Activated CD4-positive, alpha-beta T cell treated with anti-CD3 and anti-CD28 coated beads, Interleukin-2, amount 10 ng/mL, durations not matched to agents 24 days and 14 days (primary cell): ENCODE data around the gene HDAC9. TPM values are rescaled to one million over a fixed set of nuclear protein-coding genes. Genes with fewer than 3 reads are reported as not detected.

Experiments
- DNase-seq: peaks from one replicate; pipeline ENCODE4 v3.0.0; 2022
- H3K27ac Mint-ChIP-seq: one replicate; pipeline ENCODE4 v1.8.0; 2022; ENCODE audit warnings: mild to moderate bottlenecking, mixed read lengths
- H3K27me3 Mint-ChIP-seq: one replicate; pipeline ENCODE4 v1.8.0; 2022; ENCODE audit warnings: mixed read lengths
- H3K36me3 Mint-ChIP-seq: one replicate; pipeline ENCODE4 v1.8.0; 2022; ENCODE audit warnings: low read depth, mild to moderate bottlenecking, mixed read lengths
- H3K4me1 Mint-ChIP-seq: one replicate; pipeline ENCODE4 v1.8.0; 2021; ENCODE audit warnings: mixed read lengths
- H3K4me3 Mint-ChIP-seq: one replicate; pipeline ENCODE4 v1.8.0; 2022; ENCODE audit warnings: mild to moderate bottlenecking, moderate library complexity, mixed read lengths
- H3K9me3 Mint-ChIP-seq: one replicate; pipeline ENCODE4 v1.8.0; 2021; ENCODE audit warnings: mixed read lengths
- intact Hi-C: fragments of 100-400 bp; cut with micrococcal nuclease; formaldehyde crosslinking; loops from one replicate; pipeline ENCODE4 v1.15.1; 2023
- total RNA-seq: library from RNA; stranded (reverse); gene quantifications from 2 replicates; pipeline ENCODE4 v1.2.3, GENCODE V29; 2022

The HDAC9 gene
- total RNA-seq, 1 donor from 2014 or later: 3.0 TPM

DNA sequence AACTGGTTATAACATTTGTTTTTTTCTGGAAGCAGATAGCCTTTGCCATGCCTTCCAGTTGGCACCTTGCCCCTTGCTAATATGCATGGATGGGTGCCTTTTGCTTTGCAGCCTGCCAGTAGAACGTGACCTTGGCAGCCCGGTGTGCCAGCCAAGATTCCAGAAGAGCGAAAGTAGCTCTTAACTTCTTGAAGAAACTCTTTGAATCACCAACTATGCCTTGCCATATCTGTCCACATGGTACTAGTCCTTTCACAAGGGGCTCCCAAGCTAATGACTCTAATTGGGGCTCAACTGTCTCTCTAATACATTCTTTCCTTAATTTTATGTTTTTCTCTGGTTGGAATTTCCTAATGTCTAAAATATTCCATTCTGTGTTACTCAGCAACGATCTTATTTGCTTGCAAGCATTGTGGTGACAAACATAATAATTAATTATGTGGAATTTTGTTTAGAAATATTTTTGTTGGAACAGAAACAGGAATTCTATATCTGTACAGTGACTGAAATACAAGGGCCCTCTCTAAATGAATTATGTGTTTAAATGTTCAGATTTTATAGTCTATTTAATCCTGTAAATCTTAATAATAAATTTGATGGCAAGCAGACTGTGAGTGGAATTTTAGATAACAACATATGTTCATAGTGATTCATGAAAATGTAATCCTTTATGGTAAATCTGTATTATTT is 45.8 kb downstream of the HDAC9 start:
- Mint-ChIP-seq H3K4me3 (no peak overlapping the region), H3K36me3 (no peaks in the 10 kb centered on the region), H3K4me1 (peaks cover 4% of the 10 kb centered on the region), H3K9me3 (peaks cover 8% of the 10 kb centered on the region), H3K27ac (no peak overlapping the region), H3K27me3 (no peaks in the 10 kb centered on the region)
- no peak for DNase-seq
- intact Hi-C loops: no loop called here

DNA sequence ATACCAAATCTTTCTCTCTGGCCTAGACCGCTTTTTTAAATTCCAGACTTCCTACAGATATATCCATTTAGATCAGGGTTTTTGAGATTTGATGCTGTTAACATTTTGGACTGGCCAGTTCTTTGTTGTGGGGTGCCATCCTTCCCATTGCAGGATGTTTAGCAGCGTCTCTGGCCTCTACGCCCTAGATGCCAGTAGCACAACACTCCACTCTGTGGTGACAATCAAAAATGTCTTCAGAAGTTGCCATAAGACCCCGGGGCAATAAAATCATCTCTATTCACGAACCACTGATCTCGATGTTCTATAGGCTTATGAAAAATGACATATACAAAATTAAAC is 46.3 kb downstream of the HDAC9 start:
- Mint-ChIP-seq H3K9me3 (peaks cover 7% of the 10 kb centered on the region), H3K27ac (no peak overlapping the region), H3K4me3 (no peak overlapping the region), H3K27me3 (no peaks in the 10 kb centered on the region), H3K36me3 (no peaks in the 10 kb centered on the region), H3K4me1 (peaks cover 4% of the 10 kb centered on the region)
- intact Hi-C loops: no loop called here
- DNase-seq: no peak

DNA sequence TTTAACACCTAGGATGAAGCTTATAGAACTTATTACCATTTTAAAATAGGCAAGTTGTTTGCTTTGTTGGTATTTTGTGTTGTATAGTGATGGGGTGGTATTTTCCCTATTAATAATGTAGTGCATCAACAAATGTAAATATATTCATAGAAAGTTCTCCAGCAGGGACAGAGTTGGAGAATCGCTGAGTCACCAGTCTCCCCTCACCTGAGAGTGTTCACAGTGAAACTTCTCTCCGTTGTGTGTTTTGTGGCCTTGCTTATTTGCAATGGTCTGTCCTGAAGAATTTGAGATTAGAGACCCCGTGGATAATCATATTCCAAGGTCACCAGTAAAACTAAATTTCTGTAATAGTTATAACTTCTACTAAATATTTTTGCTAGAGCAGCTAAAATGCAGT is 51.0 kb downstream of the HDAC9 start:
- intact Hi-C loops: no loop called here
- DNase-seq: no peak
- Mint-ChIP-seq H3K36me3 (no peaks in the 10 kb centered on the region), H3K27me3 (no peaks in the 10 kb centered on the region), H3K27ac (no peak overlapping the region), H3K4me1 (no peaks in the 10 kb centered on the region), H3K4me3 (no peak overlapping the region), H3K9me3 (no peaks in the 10 kb centered on the region)

DNA sequence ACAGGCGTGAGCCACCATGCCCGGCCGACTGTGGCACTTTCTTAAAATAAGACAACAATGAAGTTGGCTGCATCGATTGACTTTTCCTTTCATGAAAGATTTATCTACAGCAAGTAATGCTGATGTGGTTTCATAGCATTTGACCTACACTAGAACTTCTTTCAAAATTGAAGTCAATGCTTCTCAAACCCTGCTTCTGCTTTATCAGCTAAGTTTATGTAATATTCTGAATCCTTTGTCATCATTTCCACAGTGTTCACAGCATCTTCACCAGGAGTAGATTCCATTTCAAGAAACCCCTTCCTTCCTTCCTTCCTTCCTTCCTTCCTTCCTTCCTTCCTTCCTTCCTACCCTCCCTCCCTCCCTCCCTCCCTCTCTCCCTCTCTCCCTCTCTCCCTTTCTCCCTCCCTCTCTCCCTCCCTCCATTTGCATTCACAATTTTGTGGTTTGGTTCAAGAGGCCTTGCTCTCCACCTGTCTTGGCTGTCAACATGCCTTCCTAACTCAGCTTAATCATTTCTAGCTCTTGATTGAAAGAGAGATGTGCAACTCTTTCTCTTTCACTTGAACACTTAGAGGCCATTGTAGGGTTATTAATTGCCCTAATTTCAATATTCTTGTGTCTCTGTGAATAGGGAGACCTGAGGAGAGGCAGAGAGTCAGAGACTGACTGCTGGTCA is 52.1 kb downstream of the HDAC9 start:
- H3K4me3 Mint-ChIP-seq: no peak overlapping the region
- H3K36me3 Mint-ChIP-seq: no peaks in the 10 kb centered on the region

DNA sequence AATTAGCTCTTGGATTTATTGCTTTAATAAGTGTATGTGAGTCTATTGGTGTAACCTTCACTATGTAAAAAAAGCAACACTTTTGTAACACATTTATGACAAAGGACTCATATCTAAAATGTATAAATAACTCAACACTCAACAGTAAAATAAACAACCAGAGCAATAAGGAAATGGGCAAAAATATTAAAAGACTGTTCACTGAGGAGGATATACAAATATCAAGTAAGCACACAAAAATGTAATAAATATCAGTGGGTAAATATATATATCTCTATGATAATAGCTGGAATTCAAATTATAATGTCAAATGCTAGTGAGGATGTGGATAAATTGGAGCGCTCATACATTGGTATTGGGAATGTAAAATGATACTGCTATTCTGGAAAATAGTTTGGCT is 53.0 kb downstream of the HDAC9 start:
- H3K9me3 Mint-ChIP-seq: no peaks in the 10 kb centered on the region
- no peak overlapping the region for H3K27ac Mint-ChIP-seq
- no peak for DNase-seq
- H3K4me1 Mint-ChIP-seq: no peaks in the 10 kb centered on the region
- no peak overlapping the region for H3K4me3 Mint-ChIP-seq
- intact Hi-C loops: no loop called here
- no peaks in the 10 kb centered on the region for H3K36me3 Mint-ChIP-seq
- no peaks in the 10 kb centered on the region for H3K27me3 Mint-ChIP-seq

More for the DNA sequence above, 52.1 kb downstream of the HDAC9 start:
- H3K4me1 Mint-ChIP-seq: no peaks in the 10 kb centered on the region
- no peak for DNase-seq
- no peaks in the 10 kb centered on the region for H3K9me3 Mint-ChIP-seq
- H3K27ac Mint-ChIP-seq: no peak overlapping the region
- intact Hi-C loops: no loop called here
- H3K27me3 Mint-ChIP-seq: no peaks in the 10 kb centered on the region

DNA sequence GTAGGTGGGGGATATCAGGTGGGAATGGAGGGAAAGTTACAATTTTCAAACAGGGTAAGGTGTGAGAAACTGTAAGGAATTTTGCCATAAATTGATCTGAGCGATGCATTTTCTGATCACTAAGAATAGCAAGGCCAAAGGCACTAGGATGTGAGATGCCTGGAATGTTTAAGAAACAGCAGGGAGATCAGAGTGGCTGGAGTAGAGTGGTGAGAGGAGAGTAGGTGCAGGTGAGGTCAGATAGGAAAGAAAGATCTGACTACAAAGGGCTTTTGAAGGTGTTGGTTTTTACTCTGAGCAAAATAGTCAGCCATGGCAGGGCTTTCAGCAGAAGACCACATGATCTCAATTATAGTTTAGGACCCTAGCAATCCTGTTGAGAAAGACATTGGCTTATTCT is 55.0 kb downstream of the HDAC9 start:
- intact Hi-C loops: no loop called here
- Mint-ChIP-seq H3K27ac (no peak overlapping the region), H3K36me3 (no peaks in the 10 kb centered on the region), H3K27me3 (no peaks in the 10 kb centered on the region), H3K9me3 (no peaks in the 10 kb centered on the region), H3K4me1 (no peaks in the 10 kb centered on the region), H3K4me3 (no peak overlapping the region)
- no peak for DNase-seq

DNA sequence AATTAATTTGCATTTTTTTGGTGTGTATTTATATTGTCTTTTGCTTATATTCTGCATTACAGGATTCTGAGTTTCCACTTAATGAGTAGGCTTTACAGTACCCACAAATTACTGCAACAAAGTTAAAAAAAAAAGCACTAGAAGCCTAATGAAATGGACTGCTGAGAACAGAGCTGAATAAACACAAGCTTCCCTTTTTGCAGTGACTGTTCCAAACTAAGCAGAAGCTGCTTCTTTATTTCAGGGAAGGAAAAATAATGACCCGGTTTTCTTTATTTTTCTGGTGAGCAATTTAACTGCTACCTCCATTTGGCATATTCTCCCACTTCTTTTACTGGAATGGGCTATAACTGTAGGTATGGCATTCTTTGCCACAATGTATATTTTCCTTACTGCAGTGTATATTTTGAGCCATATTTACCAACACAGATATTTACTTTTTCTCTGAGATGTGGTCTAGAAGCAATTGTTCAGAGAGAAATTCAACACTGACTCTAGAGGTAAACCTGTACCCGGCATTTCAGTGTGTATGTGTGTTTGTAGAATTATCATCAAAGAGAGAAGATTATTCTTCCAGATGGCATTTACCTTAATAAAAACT is 56.9 kb downstream of the HDAC9 start:
- Mint-ChIP-seq H3K27me3 (no peaks in the 10 kb centered on the region), H3K9me3 (no peaks in the 10 kb centered on the region), H3K36me3 (no peaks in the 10 kb centered on the region), H3K4me1 (no peaks in the 10 kb centered on the region), H3K27ac (no peak overlapping the region), H3K4me3 (no peak overlapping the region)
- no peak for DNase-seq
- intact Hi-C loops: no loop called here

DNA sequence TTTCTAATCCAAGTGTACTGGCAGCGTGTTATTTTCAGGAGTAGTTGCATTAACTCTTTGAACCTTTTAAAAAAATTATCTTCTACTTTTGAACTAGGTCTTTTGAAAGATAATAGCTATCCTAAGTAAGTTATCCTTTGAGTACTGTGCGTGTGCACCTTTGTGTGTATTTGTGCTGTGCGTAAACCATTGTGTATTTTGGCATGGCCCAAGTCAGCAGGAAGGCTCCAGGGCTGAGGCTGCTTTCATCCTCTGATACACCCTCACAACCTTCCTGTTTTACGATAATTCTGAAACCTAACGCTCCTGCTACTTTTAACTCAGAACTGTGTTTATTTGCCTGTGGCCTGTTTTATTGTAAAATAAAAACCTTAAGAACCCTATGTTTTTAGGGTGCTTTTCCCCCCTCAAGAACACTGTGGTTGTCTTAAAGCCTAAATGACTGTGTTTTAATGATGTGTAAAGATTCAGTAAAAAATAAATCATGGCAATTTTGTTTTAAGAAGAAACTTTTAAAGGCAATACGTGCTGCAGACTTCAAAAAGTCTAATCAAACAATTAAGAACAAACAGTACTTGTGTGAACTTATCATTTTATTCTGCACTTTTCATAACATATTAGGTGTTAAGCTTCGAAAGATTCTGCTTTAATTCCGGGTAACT is 57.5 kb downstream of the HDAC9 start:
- Mint-ChIP-seq H3K9me3 (no peaks in the 10 kb centered on the region), H3K27me3 (no peaks in the 10 kb centered on the region), H3K36me3 (no peaks in the 10 kb centered on the region), H3K27ac (no peak overlapping the region), H3K4me3 (no peak overlapping the region), H3K4me1 (no peaks in the 10 kb centered on the region)
- DNase-seq: no peak
- intact Hi-C loops: no loop called here

DNA sequence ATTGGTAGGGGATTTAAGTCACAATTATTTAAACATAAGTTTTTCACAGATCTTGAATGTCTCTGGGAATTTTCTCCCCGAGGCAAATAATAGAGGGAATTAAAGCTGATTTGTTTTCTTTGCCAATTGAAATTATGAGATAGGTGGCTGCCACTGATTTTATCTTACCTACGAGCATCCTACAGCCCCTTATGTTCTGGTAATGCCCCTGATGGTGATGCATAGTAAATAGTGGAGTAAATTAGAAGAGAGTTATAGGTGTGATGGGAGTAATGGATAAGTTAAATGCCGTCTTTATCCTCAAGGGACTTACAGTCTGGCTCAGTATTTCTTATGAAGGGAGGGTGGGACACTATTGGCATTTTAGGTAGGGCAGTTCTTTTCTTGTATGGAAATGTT is 58.1 kb downstream of the HDAC9 start:
- Mint-ChIP-seq H3K27me3 (no peaks in the 10 kb centered on the region), H3K9me3 (no peaks in the 10 kb centered on the region), H3K36me3 (no peaks in the 10 kb centered on the region), H3K27ac (no peak overlapping the region), H3K4me1 (no peaks in the 10 kb centered on the region), H3K4me3 (no peak overlapping the region)
- DNase-seq: no peak
- intact Hi-C loops: no loop called here

DNA sequence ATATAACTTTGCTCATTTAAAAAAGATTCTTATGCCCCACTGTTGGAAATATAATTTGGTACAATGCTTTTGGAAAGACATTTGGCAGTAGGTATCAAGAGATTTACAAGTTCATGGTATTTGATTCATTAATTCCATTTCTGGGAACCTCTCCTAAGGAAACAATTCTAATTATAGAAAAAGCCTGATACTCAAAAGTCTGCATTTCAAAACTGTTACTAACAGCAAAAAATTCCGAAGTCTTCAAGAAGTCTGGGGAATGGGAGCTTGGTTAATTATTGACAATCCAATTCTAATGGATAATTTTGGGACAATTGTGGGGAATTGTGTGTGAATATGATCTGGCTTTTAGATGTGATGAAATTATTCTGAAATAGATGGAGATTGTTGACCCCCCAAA is 59.6 kb downstream of the HDAC9 start:
- H3K9me3 Mint-ChIP-seq: no peaks in the 10 kb centered on the region
- H3K36me3 Mint-ChIP-seq: no peaks in the 10 kb centered on the region
- DNase-seq: no peak
- H3K4me1 Mint-ChIP-seq: no peaks in the 10 kb centered on the region
- no peaks in the 10 kb centered on the region for H3K27me3 Mint-ChIP-seq
- no peak overlapping the region for H3K4me3 Mint-ChIP-seq
- intact Hi-C loops: no loop called here
- no peak overlapping the region for H3K27ac Mint-ChIP-seq

DNA sequence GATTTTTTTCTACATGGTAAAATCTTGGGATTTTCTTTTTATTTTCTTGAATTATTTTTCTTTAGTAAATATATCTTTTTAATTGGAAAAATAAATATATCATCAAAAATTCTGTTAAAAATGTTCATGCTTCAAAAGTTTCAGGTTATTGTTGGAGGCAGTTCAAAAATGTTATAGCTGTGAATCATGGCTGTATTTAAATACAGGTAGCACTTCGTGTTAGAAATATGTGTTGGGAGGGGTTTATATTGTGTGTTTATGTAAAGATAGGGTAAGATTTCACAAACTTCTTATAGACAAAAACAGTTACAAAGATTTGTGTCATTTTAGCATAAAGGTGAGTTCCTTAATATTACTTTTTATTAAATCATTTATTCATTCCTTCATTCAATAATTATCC is 60.4 kb downstream of the HDAC9 start:
- H3K4me1 Mint-ChIP-seq: no peaks in the 10 kb centered on the region
- H3K27me3 Mint-ChIP-seq: no peaks in the 10 kb centered on the region
- H3K4me3 Mint-ChIP-seq: no peak overlapping the region
- H3K27ac Mint-ChIP-seq: no peak overlapping the region
- no peaks in the 10 kb centered on the region for H3K36me3 Mint-ChIP-seq
- intact Hi-C loops: no loop called here
- no peaks in the 10 kb centered on the region for H3K9me3 Mint-ChIP-seq
- no peak for DNase-seq

DNA sequence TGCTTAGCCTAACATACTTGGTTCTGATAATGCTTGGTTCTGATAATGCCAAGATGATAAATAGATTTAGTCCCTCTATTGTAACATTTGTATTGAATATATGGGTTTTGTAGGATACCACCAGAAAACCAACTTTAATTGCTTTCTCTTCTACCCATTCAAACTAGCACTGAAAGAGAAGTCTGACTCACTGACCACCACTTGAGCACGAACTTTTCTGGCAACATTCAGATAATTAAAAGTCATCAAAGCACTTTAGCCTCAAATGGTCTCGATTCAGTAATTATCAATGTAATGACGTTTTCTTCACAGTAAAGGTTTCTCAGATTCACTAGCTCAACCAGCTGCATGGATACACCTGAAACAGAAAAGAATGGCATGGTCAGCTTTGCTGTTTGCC is 63.0 kb downstream of the HDAC9 start:
- Mint-ChIP-seq H3K4me1 (no peaks in the 10 kb centered on the region), H3K4me3 (no peak overlapping the region), H3K36me3 (no peaks in the 10 kb centered on the region), H3K27ac (no peak overlapping the region), H3K27me3 (no peaks in the 10 kb centered on the region), H3K9me3 (no peaks in the 10 kb centered on the region)
- DNase-seq: no peak
- intact Hi-C loops: no loop called here

DNA sequence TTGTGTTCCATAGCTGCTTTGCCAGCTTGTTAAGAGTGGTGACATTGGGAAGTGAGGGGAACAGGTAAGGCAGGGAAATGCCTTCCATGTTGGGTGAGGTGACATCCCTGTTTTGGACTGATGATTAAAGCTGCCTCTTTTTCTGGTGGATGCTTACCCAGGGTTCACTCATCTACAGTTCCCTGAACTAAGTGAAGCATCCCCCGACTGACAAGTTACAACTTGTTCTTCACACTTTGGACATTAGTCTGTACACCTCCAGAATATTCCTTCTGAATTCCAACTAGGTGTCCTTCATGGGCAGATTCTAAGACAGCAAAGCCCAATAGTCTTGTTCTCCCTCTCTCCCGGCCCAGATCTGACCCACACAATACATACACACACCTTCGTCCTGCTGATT is 63.4 kb downstream of the HDAC9 start:
- Mint-ChIP-seq H3K27ac (no peak overlapping the region), H3K27me3 (no peaks in the 10 kb centered on the region), H3K4me3 (no peak overlapping the region), H3K4me1 (no peaks in the 10 kb centered on the region), H3K9me3 (no peaks in the 10 kb centered on the region), H3K36me3 (no peaks in the 10 kb centered on the region)
- no peak for DNase-seq
- intact Hi-C loops: no loop called here

DNA sequence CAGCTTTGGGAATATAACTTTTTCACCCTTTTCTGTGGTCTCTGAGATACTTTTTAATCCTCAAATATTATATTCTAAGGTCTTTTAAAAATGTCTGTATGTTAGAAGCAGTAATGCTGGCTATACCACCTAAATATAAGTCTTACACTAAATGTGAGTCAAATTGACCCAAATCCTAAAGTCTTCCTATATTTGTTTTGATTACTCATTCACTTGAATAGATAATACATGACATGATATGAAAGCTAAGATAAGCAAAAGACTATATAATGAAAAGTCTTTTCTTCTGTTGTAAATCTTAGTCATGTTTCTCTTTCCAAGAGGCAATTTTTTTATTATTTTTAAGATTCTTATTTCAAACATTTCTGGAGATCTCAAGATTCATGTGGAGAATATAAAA is 64.2 kb downstream of the HDAC9 start:
- Mint-ChIP-seq H3K9me3 (no peaks in the 10 kb centered on the region), H3K27ac (no peak overlapping the region), H3K27me3 (no peaks in the 10 kb centered on the region), H3K4me1 (no peaks in the 10 kb centered on the region), H3K36me3 (no peaks in the 10 kb centered on the region), H3K4me3 (no peak overlapping the region)
- DNase-seq: no peak
- intact Hi-C loops: no loop called here
